Midbrain (tissue), 1 donor: ENCODE results near the gene SIL1.
"Not testable (repeated sequence)": the region's sequence is repeated elsewhere in the genome, so short reads cannot be mapped to it uniquely, and the experiment has no call there.

Experiments
- DNase-seq: peaks from one replicate; lab custom pipeline; 2025; lab: John Stamatoyannopoulos, UW

The SIL1 gene

DNA sequence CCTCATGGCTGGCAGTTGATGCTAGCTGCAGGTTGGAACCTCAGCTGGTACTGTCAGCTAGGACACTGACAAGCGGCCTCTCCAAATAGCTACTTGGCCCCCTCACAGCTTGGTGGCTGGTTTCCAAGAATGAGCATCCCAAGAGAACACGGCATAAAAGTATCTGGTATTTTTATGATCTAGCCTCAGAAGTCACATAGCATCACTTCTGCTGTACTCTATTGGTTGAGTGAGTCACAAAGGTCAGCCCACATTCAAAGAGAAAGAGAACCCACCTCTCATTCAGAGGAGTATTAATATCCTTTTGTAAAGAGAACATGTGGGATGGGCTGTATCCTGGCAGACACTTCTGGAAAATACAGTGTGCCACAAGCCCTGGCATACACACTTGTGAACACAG lies 6.0 kb upstream of the SIL1 start:
- no peak for DNase-seq

DNA sequence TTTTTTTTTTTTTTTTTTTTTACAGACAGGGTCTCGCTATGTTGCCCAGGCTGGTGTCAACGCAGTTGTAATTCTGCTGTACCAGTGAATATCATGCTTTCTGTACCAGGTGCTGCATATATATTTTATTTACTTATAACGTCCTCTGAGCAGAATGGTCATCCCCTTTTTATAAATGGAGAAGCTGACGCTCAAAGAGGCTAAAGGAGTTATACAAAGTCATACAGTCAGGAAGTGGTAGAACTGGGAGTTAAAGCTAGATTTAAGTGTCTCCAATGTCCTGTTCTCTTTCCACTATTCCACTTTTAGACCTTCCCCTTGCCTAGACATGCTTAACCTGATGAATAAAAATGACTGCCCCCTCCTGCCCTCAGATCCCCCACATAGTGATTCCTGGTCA lies 1.2 kb upstream of the SIL1 start:
- no peak for DNase-seq

DNA sequence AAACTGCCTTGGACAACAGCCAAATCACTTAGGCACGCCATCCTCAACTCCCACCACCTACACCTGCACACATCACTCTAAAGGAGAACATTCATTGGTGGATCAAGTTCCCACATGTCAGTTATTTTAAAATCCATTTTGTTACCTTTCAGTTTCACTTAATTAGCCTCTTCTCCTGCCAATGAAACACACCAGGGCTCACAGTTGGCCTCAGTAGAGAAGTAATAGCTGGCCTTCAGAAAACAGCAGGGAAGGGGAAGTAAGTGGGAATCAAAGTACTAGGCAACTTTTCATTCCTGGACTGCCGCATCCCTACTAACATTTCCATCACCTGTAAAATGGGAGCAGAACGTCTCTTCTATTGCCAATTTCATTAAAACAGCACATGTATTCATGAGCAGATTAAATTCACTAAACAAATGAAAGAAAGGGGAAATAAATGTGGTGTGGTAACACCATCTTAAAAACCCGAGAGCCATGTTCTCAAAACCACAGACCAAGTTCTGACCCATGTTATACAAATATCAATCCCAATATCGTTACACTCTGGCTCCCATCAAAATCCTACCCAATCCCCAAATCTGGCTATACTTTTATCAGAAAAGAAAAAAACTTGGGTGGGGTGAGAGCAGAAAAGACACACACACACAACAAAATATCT lies 1.7 kb downstream of the SIL1 start:
- DNase-seq: no peak

DNA sequence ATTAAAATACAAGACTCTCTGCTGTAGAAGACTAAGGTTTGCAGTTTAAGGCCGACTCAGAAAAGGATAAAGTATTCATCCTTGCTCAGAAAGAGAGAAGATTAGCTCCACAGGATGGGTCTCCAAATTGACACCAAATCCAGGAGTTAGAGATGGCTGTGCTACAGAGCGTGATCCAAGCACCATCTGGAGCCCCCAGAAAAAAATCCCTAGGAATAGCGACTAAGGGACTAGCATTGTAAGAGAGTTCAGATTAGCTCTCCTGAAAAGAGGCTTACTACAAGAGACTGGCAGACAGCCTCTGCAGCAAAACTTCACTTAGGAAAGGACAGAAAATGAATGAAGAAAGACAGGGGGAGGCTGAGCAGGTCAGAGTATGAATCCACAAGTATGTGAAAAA lies 3.7 kb downstream of the SIL1 start:
- no peak for DNase-seq

GRCh38 chr5:139193928-139194327 lies 4.2 kb downstream of the SIL1 start:
- no peak for DNase-seq

GRCh38 chr5:139192906-139193305 lies 5.3 kb downstream of the SIL1 start:
- not testable (repeated sequence) for DNase-seq

DNA sequence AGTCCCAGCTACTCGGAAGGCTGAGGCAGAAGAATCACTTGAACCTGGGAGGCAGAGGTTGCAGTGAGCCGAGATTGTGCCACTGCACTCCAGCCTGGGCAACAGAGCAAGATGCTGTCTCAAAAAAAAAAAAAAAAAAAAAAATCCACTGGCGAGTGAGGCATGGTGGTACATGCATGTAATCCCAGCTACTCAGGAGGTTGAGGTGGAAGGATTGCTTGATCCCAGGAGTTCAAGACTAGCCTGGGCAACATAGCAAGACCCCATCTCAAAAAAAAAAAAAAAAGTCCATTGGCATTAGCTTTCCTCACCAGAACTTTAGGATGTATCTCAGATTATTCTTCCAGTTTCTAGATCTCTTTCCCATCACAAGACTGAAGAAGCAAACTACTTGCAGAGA lies 6.2 kb downstream of the SIL1 start:
- DNase-seq: not testable (repeated sequence)

- DNase-seq: no peak
Measured at GRCh38 chr5:139190125-139190524, 8.0 kb downstream of the SIL1 start.

- no peak for DNase-seq
Measured at GRCh38 chr5:139188558-139189270, 9.5 kb downstream of the SIL1 start.

DNA sequence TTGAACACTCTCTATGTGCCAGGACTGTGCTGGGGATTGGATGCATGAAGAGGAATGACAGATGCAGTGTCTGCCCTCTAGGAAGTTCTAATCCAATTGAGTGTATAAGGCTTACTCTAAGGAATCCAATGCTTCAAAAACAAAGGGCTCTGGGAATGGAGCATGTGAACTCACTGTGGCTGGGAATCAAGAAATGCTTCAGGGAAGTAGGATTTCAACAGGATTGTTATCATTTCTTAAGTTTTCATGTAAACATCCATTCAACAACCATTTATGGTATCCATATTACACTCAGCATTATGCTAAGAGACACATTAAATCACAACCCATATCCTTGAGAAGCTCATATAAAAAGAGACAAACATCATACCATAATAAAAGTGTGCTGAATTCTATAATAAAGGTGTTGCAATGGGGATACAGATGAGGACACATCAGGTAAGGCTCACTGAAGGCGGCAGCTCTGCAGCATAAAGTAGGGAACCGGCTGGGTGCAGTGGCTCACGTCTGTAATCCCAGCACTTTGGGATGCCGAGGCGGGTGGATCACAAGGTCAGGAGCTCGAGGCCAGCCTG lies 11.3 kb downstream of the SIL1 start:
- no peak for DNase-seq

DNA sequence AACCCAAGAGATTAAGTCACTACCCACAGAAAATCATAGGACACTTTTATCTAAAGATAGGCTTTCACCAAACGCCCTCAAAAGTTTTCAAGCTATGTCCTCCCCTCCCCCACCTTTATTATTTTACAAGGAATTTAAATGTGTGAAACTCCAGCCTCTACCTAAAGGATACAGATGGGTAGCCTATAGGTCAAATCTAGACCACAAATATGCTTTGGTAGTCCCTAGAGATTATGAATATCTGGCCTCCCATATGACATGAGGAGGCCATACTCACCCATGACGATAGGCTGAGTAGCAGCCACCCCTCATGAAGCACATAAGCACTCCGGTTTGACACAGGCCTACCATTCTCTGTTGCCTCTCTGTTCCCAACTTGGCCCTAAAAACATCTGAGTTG lies 11.9 kb downstream of the SIL1 start:
- DNase-seq: no peak

DNA sequence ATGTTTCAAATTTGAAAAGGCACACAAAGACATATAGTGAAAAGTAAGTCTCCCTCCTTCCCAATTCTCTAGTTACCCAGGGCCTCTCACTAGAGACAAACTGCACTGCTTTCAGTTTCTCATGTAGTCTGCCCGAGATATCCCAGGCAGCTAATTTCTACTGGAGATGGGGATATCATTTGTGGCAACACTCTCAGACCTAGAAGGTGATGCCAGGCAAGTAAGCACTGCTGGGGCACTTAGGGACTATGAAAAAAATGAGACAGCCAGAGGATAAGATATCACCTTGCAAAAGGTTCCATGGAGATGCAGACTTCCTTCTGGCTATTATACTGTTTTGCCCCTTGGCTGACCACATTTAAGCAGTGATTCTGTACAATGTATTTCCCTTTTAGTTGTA lies 12.6 kb downstream of the SIL1 start:
- DNase-seq: no peak

DNA sequence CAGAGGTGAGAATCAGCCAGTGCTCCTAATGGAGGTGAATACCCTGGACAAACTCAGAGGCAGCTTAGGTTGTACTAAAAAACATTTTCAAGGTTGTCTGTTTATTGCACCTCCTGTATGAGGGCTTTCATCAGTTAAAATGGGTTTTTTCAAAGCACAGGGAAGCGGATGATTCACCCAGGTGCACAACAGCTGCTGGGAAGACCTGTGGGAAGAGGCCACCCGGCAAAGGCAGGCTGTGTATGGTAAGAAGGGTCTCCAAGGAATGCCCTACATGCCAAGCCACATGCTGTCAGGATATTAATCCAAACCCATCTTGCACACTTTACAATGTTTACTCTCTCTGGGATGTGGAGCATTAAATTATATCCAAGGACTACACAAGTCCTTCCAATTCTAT lies 14.7 kb downstream of the SIL1 start:
- DNase-seq: no peak

- no peak for DNase-seq
Measured at GRCh38 chr5:139182528-139183296, 15.5 kb downstream of the SIL1 start.

DNA sequence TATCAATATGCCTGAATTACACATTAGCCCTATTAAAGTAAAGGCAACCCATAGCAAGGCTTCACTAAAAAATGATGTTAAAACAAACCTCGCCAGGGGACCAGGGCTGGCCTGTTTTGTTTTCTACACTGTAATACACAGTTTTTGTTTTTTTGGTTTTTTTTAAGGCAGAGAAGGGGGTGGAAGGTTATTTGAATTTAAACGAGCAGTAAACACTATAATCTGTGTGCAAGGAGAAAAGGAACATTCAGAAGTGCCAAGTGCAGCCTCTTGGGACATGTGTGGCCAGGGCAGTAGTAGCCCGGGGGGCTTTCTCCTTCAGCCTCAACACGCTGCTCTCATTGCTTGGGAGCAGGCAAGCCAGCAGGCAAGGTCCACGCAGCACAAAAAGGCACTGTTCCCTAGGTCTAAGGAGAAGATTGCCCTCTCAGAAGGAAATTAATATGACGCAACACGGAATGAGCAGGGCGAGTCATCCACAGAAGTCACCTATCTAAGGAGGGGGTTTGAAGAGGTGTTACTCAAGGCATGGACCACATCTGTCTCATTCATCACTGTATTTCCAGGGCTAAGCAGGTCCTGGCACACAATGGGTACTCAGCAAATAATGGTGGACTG lies 16.2 kb downstream of the SIL1 start:
- no peak for DNase-seq

DNA sequence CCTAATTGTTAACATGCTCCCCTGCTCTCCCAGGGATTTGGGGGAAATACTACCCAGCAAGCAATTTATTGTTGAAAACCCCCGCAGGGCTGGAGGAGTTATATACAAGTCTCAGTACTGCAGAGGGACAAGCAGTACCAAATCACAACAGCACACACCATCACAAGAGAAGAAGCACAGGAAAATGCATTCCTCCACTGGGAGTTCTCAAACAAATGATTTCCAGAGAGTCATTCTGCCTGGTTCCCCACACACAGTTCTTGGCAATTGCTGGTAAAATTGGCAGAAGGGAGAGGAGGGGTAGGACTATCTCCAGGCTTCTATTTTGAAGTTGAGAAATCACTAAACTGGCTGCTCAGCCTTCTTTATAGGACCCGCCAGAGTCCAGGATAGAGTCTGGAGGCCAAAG lies 16.8 kb downstream of the SIL1 start:
- no peak for DNase-seq

- no peak for DNase-seq
Measured at GRCh38 chr5:139180850-139181249, 17.3 kb downstream of the SIL1 start.

GRCh38 chr5:139179778-139180513 lies 18.2 kb downstream of the SIL1 start:
- DNase-seq: not testable (repeated sequence)

GRCh38 chr5:139178935-139179334 lies 19.2 kb downstream of the SIL1 start:
- no peak for DNase-seq

DNA sequence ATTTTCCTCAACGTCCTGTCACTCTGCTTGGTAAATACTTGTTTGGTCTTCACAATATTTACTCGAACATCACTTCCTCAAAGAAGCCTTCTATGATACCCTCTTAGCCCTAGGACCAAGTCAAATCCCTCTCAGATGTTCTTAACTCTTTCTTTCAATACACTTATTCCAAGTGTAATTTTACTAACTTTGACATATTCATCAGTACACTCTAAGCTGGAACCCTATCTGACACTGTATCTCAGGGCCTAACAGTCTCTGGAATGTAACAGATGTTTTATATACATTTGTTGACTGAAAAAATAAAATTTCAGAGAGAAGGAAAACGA lies 19.6 kb downstream of the SIL1 start:
- DNase-seq: no peak

DNA sequence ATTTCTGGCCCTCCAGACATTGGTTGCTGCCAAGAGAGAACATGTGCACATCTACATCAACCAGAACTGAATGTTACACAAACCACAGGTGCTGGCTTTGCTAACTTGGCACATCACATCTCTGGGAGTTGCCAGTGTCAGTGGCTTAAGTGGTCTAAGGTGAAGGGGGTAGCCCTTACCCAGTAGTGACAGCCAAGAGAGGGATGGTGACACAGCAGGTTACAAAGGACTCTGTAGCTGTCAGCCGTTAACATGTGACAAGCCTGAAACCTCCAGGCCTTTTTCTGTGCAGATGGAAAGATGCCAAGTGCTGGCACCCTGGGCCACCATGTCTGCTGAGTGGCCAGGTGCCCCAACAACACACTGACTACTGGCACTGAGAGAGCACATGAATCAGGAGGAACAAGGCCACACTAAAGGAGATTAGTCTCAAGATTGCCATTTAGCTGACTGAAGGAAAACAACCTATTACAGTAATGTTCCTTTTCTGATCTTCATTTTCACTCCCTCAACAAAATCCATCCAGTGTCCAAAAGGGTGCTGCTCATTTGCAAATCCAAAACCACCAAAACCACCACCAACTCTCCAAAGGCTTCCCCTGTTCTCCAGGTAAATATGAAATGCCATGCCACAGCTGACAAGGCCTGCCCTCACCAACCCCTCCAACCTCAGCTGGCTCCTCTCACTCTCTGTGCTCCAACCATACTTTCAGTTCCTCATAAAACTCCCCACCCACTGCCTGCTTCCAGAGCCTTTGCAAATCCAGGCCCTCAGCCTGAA lies 20.2 kb downstream of the SIL1 start:
- DNase-seq: no peak
